ENCODE results near the gene S100A14.

S100A14 gene

DNA sequence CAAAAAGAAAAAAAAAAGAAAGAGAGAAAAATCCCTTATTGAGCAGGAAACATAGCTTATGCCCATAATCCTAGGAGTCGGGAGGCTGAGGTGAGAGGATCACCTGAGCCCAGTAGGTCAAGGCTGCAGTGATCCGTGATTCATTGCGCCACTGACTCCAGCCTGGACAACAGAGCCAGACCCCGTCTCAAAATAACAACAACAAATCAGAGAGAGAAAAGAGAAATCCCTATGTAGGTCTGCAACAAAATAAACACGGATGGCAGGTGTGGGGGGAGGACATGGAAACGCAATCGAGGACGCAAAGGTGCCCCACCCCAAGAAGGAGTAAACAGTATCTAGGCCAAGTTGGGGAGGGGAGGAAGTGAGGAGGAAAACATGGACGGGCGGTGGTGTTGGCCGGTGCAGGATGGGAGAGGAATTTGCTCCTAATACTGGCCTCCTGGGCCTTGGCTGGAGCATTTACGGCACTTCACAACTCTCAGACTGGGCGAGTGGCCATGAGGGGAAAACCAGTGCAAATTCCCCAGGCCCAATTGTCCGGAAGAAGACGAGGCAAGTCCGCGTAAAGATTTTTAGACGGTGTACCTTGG is 17.1 kb upstream of the S100A14 start:
- H3K4me3 ChIP-seq (ENCODE audit: low read length) = peak overlapping the region; percentile 90
- TF ChIP-seq, protein P1, sequence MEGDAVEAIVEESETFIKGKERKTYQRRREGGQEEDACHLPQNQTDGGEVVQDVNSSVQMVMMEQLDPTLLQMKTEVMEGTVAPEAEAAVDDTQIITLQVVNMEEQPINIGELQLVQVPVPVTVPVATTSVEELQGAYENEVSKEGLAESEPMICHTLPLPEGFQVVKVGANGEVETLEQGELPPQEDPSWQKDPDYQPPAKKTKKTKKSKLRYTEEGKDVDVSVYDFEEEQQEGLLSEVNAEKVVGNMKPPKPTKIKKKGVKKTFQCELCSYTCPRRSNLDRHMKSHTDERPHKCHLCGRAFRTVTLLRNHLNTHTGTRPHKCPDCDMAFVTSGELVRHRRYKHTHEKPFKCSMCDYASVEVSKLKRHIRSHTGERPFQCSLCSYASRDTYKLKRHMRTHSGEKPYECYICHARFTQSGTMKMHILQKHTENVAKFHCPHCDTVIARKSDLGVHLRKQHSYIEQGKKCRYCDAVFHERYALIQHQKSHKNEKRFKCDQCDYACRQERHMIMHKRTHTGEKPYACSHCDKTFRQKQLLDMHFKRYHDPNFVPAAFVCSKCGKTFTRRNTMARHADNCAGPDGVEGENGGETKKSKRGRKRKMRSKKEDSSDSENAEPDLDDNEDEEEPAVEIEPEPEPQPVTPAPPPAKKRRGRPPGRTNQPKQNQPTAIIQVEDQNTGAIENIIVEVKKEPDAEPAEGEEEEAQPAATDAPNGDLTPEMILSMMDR (IDR thresholded peaks at IDR 0.05; ENCODE audit: low read depth, low read length) = no peak
- TF ChIP-seq EZH2phosphoT487 (IDR thresholded peaks at IDR 0.05; ENCODE audit: low read depth) = no peak
- H3K79me2 ChIP-seq (ENCODE audit: low read length) = peaks cover 43% of the 10 kb centered on the region
- no peaks in the 10 kb centered on the region for H3K9me3 ChIP-seq (ENCODE audit: insufficient read depth, low read length)
- no peaks in the 10 kb centered on the region for H3K27me3 ChIP-seq (ENCODE audit: low read depth, low read length)
- H3K4me1 ChIP-seq (ENCODE audit: low read length) = peaks cover 15% of the 10 kb centered on the region
- H3K27ac ChIP-seq (ENCODE audit: low read length) = peak overlapping the region; percentile 96
- peak overlapping the region; percentile 36; the same call in 1 of the 2 replicates for H3K9ac ChIP-seq (ENCODE audit: low read length)
- no peaks in the 10 kb centered on the region for H4K20me1 ChIP-seq (ENCODE audit: insufficient read depth, low read length)
- H3K36me3 ChIP-seq (replicated peaks; ENCODE audit: low read depth, low read length) = peaks cover 25% of the 10 kb centered on the region
- 0 out of 2 replicates have a peak overlapping the region, but pooled peaks have one; percentile 24 for H2AFZ ChIP-seq (ENCODE audit: low read depth, low read length)
- H3K4me2 ChIP-seq (ENCODE audit: low read length) = peak overlapping the region; percentile 68

- Histone ChIP-seq H3K27me3 (ENCODE audit: low read depth, low read length) (no peaks in the 10 kb centered on the region), H3K4me1 (ENCODE audit: low read length) (peaks cover 32% of the 10 kb centered on the region), H3K79me2 (ENCODE audit: low read length) (peaks cover 24% of the 10 kb centered on the region), H4K20me1 (ENCODE audit: insufficient read depth, low read length) (no peaks in the 10 kb centered on the region), H3K27ac (ENCODE audit: low read length) (no peak overlapping the region), H3K9me3 (ENCODE audit: insufficient read depth, low read length) (no peaks in the 10 kb centered on the region), H3K36me3 (replicated peaks; ENCODE audit: low read depth, low read length) (peaks cover 8% of the 10 kb centered on the region), H3K4me3 (ENCODE audit: low read length) (no peak overlapping the region), H2AFZ (ENCODE audit: low read depth, low read length) (no peak overlapping the region), H3K4me2 (ENCODE audit: low read length) (no peak overlapping the region), H3K9ac (ENCODE audit: low read length) (no peak overlapping the region)
- no peak for TF ChIP-seq EZH2phosphoT487 (IDR thresholded peaks at IDR 0.05; ENCODE audit: low read depth)
- TF ChIP-seq, protein P1 (IDR thresholded peaks at IDR 0.05; ENCODE audit: low read depth, low read length) = no peak
Observed at GRCh38 chr1:153631047-153632022, 15.2 kb upstream of the S100A14 start.

- Histone ChIP-seq H4K20me1 (ENCODE audit: insufficient read depth, low read length) (no peaks in the 10 kb centered on the region), H3K9ac (ENCODE audit: low read length) (no peak overlapping the region), H3K9me3 (ENCODE audit: insufficient read depth, low read length) (no peaks in the 10 kb centered on the region), H3K79me2 (ENCODE audit: low read length) (peaks cover 15% of the 10 kb centered on the region), H3K36me3 (replicated peaks; ENCODE audit: low read depth, low read length) (peaks cover 3% of the 10 kb centered on the region), H3K4me1 (ENCODE audit: low read length) (peaks cover 27% of the 10 kb centered on the region), H3K27ac (ENCODE audit: low read length) (no peak overlapping the region), H2AFZ (ENCODE audit: low read depth, low read length) (no peak overlapping the region), H3K4me3 (ENCODE audit: low read length) (no peak overlapping the region), H3K27me3 (ENCODE audit: low read depth, low read length) (no peaks in the 10 kb centered on the region), H3K4me2 (ENCODE audit: low read length) (no peak overlapping the region)
- TF ChIP-seq, protein P1 (IDR thresholded peaks at IDR 0.05; ENCODE audit: low read depth, low read length) = no peak
- no peak for TF ChIP-seq EZH2phosphoT487 (IDR thresholded peaks at IDR 0.05; ENCODE audit: low read depth)
Observed at GRCh38 chr1:153630384-153630783, 14.3 kb upstream of the S100A14 start.

DNA sequence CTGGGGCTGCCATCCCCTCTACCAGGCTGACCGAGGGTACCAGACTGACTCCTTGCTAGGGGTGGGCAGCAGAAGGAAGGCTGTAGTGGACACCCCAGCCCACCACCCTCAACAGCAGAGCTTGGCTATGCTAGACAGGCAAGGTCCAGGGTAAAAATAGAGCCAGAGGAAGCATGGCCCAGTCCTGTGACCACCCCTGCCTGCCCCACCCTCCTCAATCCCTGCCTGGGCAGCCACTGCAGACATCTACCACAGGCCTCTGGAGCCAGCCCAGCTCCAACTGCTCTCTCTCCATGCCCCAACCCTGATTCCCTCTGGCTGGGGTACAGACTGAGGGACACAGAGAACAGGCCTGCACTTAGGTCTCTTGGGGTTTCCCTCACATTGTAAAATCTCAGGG is 13.8 kb upstream of the S100A14 start:
- H4K20me1 ChIP-seq (ENCODE audit: insufficient read depth, low read length) = no peaks in the 10 kb centered on the region
- H3K9me3 ChIP-seq (ENCODE audit: insufficient read depth, low read length) = no peaks in the 10 kb centered on the region
- H3K4me3 ChIP-seq (ENCODE audit: low read length) = no peak overlapping the region
- H3K36me3 ChIP-seq (replicated peaks; ENCODE audit: low read depth, low read length) = peaks cover 4% of the 10 kb centered on the region
- H2AFZ ChIP-seq (ENCODE audit: low read depth, low read length) = no peak overlapping the region
- H3K4me1 ChIP-seq (ENCODE audit: low read length) = peaks cover 25% of the 10 kb centered on the region
- no peak overlapping the region for H3K9ac ChIP-seq (ENCODE audit: low read length)
- TF ChIP-seq EZH2phosphoT487 (IDR thresholded peaks at IDR 0.05; ENCODE audit: low read depth) = no peak
- TF ChIP-seq, protein P1 (IDR thresholded peaks at IDR 0.05; ENCODE audit: low read depth, low read length) = no peak
- H3K27ac ChIP-seq (ENCODE audit: low read length) = no peak overlapping the region
- H3K79me2 ChIP-seq (ENCODE audit: low read length) = peaks cover 11% of the 10 kb centered on the region
- no peak overlapping the region for H3K4me2 ChIP-seq (ENCODE audit: low read length)
- no peaks in the 10 kb centered on the region for H3K27me3 ChIP-seq (ENCODE audit: low read depth, low read length)
